GM12892 (cell line): ENCODE data around the gene RTTN.

Experiments
- POLR2A ChIP-seq: IDR thresholded peaks from 2 replicates; pipeline ENCODE4 v1.6.1; 2011; ENCODE audit warnings: low read depth, low read length, control low read depth
- POLR2AphosphoS5 ChIP-seq: IDR thresholded peaks from 2 replicates; pipeline ENCODE4 v1.6.1; 2011; ENCODE audit warnings: low read depth, low read length, control low read depth
- TAF1 ChIP-seq: IDR thresholded peaks from 2 replicates; pipeline ENCODE4 v1.6.1; 2011; ENCODE audit warnings: low read depth, mild to moderate bottlenecking, control low read depth, low read length, borderline replicate concordance

- TF ChIP-seq POLR2A (no peak), TAF1 (no peak), POLR2AphosphoS5 (no peak)
These were observed 179.9 kb downstream of the RTTN start for GRCh38 chr18:70025580-70025979.
